ENCODE results near the gene LAMA3.

Gene LAMA3

DNA sequence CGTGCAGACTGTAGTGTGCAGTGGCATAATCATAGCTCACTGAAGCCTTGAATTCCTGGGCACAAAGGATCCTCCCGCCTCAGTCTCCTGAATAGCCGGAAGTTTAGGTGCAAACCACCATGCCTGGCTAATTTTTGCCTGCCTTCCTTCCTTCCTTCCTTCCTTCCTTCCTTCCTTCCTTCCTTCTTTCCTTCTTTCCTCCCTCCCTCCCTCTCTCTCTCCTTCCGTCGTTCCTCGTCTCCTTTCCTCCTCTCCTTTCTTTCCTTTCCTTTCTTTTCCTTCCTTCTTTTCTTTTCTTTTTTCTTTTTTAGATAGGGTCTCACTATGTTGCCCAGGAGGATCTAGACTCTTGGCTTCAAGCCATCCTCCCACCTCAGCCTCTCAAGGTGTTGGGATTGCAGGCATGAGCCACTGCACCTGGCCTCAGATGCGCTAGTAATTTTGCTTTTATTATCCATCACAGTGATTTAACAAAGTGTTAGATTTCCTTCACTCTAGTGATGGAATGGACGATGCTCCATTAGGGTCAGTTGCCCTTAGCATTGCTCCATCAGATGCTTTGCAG lies 20.0 kb upstream of the LAMA3 start:
- no peak for DNase-seq

DNA sequence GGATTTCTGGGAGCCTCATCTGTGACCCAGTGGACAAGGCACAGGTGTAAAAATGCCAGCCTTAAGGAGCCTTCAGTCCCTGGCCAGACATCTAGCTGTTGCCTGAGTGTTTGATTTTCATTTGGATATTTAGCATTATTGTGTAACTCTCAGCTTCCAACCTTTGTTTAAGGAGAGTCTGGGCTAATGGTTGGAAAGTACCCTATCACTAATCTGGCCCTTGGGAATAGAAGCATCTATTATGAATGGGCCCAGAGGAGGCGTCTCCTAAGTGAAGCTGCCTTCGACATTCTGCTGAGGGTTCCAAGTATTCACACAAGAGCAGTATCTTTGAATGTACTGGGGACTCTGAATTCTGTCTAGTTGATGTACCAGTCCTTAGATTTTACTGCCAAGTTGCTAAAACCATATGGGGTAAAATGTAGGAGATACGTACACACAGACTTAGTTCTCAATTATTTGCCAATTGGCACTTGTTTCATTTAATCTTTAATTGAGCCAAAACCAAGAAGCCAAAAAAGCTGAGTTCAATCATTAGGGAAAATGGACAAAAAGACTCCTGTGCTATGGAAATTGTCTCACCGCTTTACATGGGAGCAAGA lies 19.3 kb upstream of the LAMA3 start:
- DNase-seq = no peak

DNA sequence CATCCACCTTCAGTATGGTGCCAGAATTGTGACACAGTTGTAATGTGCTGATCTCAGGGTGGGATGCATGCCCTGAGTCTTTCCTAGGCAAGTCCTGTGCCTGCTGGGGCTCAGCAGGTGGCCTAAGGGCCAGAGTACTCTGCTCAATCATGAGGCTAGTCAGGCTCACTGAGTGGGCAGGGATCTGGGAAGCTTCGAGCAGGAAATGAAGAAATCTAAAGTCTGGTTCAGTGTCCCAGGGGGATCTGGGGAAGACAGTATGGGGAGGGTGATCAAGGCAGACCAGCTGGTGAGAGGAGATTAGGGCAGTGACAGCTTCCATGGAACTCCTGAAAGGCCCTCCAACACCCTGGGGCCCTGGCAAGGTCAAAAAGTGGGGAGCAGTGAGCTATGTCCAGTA lies 17.7 kb upstream of the LAMA3 start:
- no peak for DNase-seq

DNA sequence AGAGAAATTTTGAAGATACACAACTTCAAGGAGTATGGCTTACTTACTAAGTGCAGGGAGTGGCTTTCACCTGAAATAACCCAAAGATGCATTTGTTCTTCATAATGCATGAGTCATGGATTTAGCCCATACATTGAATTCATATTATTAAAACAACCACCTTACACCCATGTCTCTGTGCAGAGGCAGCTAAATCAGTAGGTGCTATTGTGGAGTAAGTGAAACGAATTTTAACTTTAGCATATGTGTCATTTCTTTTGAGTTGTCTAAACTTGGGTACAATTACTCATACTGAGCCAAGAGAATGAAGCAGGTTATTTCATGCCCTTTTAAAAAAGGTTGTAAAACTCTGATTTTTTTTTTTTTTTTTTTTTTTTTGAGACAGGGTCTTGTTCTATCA lies 15.5 kb upstream of the LAMA3 start:
- DNase-seq = no peak

DNA sequence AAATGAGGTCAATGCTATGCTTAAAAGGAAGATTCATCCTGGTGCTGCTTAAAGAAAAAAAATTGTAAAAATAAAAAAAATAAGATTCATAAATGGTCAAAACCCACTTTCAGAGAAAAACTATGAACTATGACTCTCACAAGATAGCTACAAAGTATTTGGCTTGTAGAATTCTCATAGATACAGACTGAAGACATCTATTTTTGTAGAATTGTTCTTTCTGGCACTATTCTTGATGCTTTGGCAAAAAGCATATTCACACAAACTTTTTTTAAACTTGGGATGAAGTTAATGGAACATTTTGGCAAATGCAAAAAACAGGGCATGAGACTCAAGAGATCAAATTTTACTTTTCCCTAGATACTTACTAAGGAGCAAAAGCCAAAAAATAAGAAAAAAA lies 14.0 kb upstream of the LAMA3 start:
- DNase-seq = no peak

DNA sequence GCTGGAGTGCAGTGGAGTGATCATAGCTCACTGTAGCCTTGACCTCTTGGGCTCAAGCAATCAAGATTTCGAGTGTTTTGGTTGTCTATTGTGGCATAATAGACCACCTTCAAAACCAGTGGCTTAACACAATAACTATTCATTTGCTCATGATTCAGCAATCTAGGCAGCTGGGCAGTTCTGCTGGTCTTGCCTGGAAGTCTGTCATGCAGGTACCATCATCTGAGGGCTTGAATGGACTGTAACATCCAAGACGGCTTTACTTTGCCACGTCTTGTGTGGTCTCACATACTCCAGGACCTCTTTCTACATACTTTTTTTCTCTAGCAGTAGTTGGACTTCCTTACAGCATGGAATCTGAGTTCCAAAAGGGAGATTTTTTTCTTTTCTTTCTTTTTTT lies 13.4 kb upstream of the LAMA3 start:
- DNase-seq = no peak

DNA sequence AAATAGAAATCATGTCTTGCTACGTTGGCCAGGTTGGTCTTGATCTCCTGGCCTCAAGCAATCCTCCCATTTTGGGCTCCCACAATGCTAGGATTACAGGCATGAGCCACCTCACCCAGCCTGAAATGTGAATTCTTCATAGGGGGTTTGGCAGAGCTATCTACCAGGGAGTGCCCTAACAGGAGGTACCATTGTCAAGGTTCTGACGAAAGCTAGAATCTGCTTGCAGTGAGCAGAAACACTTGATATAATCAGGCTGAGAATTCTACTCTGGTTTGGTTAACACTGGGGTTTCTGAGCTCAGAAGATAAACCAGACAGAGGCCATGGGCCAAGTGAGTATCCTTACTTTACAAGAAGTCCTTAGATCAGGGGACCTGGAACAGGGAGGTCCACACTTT lies 7.2 kb upstream of the LAMA3 start:
- DNase-seq = no peak

DNA sequence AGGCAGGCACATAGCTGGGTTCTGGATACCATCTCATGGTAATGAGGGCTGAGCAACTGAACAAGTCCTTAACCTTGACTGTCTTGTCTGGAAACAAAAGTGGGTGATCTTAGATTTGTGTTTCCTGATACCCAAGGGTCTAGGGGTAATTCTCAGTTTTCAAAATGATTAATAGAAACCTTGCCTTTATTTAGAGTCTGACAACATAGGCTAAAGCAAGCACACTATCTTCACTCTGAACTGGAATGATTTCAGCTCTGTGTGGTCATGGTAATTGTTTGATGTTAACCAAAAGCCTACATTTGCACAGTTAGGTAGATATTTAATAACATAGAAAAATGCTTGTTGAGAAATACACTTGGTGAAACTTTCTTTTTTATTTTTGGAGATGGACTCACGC lies 6.8 kb upstream of the LAMA3 start:
- no peak for DNase-seq

DNA sequence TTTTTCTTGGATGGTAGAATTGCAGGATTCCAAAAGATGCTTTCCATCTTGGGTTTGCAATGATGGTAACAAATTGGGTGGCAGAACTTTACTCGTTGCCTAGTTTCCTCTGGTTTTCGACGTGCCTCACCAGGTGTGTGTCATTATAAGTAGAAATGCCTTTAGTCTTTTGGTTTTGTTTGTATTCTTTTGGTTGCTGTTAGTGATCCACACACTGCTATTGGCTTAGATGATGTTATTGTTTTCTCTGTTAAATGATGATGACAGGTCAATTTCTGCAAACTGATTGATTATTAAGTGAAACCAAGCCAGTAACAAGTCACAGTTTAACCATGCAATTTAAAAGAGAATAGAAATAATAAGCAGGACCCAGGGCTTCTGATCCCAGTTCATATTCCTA lies 6.1 kb upstream of the LAMA3 start:
- no peak for DNase-seq

DNA sequence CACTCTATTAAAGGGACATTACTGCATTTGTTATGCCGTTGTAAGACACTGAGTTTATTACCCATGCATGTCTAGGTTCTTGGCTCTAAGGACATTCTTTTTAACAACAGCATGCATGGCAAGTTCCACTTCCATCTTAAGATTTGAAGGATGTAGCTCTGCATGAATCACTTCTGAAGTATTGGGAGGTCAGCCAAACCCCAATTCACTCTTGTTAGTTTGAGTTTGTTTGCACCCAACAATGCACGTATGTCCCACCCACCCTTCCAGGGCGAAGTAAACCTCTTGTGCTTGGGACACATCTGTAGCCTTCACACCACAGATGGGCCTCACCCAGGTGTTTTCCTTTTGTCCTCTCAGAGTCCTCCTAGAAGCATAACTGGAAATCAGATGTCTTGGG lies 5.6 kb upstream of the LAMA3 start:
- DNase-seq = no peak

DNA sequence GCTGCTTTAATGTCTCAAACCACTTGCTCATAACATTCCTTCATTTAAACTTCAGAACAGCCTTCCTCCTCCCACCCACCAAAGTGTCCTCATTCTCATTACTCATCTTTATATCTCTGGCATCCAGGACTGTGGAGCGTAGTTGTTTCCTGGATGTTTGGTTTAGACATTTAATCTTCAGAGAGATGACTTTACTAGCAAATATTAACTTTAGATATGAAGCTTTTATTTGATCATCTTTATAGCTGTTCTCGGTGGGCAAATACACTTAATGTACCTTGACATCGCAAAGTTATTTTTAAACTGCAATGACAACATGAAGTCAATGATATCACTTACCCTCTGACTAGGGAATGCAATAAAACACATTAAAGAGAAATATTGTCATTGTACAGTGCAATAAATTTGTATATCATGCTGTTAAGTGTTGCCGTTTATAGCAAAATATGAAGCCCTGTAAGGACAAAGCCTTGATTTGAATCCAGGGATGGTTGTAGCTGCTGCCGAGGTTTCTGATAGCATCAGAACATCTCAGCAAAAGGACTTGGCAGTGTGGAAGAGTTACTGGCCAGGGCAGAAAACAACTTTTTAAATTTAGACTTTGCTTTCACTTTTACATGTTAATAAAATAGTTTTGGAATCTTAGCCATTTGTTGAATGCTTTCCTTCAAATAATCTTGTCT lies 4.6 kb upstream of the LAMA3 start:
- DNase-seq = no peak

DNA sequence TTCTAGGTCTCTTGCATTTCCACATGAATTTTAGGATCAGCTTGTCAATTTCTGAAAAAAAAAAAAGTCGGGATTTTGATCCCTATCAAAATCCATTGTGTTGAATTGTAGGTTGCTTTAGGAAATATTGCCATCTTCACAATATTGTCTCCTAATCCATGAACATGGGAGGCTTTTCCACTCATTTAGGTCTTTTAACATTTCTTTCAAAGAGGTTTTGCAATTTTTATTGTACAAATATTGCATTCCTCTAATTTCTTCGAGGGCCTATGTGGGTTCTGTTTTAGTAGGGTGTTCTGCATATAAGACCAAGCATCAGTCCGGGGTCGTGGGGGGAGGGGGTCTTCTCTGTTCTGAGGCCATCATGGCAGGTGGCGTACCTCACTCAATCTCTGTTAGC lies 725 bp upstream of the LAMA3 start:
- DNase-seq = no peak

DNA sequence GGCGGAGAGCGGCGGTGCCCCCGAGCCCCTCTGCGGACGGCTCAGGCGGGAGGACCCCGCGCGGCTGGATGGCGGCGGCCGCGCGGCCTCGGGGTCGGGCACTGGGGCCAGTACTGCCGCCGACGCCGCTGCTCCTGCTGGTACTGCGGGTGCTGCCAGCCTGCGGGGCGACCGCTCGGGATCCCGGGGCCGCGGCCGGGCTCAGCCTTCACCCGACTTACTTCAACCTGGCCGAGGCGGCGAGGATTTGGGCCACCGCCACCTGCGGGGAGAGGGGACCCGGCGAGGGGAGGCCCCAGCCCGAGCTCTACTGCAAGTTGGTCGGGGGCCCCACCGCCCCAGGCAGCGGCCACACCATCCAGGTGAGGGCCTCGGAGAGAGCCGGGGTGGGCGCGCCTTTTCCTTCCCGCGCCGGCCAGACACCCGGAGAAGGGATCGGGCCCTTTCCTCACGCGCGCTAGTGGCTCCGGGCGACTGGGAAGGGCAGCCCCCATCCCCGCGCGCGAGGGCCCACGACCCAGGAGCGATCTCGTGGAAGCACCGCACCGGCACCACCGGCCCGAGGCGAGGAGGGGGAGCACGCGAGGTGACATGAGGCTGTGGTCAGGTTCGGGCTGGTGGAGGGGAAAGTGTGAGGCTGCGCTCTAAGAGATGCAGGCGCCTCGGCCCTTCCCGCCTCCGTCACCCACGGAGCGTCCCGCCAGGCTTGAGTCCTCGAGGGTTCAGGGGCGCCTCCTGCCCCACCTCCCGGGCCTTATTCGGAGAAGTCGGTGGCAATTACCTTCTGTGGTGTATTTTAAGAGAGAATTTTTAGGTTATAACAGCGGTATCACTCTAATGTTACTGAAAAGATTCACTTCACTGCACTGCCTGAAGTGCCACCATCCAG lies 607 bp downstream of the LAMA3 start:
- no peak for DNase-seq

DNA sequence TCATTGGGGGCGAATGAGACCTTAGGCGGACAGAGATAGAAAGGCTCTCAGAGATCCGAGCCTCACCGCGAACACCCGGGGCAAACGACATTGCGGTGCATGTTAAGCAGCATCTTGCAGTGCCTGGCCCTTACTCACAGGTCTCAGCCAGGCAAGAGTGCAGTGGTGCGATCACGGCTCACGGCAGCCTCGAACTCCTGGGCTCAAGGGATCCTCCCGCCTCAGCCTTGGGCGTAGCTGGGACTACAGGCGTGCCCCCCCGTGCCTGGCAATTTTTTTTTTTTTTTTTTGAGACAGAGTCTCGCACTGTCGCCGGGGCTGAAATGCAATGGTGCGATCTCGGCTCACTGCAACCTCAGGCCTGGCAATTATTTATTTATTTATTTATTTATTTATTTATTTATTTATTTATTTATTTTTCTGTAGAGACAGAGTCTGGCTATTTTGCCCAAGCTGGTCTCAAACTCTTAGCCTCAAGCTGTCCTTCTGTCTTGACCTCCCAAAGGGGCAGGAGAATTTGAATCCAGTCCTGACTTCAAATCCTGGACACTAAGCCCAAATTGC lies 1.3 kb downstream of the LAMA3 start:
- DNase-seq = no peak

DNA sequence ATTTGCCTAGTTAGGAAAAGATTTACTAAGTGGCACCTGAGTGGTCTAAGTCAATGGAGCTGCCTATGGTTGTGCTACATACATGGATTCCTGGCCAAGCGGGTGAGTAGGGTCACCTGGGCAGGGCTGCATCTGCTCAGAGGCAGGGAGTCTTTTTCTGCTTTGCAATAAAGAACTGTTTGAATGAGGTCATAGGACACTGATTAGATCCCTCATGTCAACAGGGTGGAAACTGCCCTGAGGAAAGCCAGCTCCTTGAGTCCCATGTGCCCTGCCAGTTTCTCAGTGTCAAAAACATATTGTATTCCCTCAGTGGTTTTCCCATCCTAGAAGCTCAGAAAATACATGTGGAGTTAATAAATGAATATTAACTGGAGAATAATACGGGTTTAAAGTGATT lies 4.6 kb downstream of the LAMA3 start:
- no peak for DNase-seq

DNA sequence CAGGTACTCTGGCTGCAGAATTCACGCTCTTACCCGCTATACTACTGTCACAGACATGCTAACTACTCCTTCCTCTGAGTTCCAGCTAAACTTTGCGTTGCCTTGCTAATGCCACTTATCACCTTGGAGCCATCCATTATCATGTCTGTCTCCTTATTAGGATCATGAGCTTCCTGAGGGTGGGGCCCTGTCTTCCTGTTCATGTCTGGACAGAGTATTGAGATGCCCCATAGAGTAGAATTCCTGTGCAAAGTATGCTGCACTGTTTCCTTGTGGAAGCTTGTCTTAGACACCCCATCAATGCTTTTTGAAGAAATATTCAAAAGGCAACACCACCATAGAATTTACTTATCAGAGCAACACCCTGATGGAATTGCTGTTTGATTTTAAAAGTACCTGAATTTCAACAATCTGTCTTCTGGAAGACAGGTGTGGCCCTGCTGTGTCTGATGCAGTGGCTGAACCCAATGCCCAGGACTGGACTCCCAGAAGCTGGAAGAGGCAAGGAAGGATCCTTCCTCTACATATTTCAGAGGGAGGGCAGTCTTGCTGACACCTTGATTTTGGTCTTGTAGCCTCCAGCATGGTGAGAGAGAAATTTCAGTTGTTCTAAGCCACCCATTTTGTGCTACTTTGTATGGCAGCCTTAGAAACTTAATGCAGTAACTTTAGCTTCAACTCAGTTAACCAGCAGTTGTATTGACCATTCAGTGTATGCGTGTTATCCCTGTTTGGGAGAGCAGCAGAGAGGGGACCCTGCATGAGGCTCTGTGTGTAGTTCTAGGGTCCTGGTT lies 5.6 kb downstream of the LAMA3 start:
- no peak for DNase-seq

DNA sequence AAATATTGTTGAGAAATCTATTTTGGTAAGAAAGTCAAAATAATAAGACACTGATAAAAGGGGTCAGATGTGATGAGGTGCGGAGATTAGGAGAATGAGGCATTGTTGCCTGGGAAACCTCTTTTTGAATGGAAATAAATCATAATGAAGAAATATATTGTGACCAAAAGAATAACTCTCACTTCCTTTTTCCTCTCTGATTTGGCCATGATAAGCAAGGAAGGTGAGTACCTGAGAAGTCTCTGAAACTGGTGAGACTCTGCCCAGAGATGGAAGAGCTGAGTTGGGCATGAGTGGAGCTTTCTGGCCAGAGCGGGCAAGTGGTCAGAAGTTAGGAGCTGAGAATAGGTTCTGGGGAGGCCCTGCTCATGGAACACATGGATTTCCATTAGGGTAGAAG lies 11.8 kb downstream of the LAMA3 start:
- DNase-seq = no peak

DNA sequence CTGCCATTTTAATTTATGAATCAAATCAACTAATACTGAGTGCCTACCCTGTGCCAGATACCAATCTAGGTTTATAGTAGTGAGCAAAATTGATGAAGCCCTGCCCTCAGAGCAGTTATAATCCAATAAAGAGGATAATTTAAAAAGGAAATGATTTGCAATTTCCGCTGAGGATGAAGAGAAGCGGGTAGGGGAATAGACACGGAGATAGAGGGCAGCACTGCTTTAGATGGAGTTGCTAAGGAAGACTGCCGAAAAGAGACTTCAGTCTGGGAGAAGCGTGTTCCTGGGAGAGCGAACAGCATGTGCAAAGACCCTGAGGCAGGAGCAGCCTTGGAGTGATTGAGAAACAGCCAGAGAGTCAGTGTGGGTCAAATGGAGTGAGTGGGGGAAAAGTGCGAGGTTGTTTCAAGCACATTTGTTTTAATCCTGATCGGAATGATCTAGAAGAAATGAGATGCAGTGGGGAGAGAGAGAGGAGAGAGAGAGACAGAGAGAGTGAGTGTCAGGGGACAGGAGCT lies 12.4 kb downstream of the LAMA3 start:
- DNase-seq = no peak

DNA sequence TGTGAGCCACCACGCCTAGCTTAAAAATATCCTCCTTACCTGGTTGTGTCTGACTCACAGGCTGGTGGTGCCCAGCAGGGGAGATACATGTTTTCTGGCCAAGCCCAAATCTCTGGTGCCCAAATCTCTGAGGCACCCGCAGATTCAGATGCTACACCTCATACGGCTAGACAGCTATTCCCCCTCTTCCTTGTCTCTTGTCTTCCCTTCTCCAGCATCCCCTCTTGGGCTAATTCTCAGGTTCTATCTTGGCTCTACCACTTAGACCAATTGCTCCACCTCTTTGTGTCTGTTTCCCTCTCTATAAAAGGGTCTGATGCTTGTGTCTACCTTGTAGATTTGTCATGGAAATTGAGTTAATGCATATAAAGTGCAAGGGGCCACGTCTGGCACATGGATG lies 13.4 kb downstream of the LAMA3 start:
- no peak for DNase-seq

DNA sequence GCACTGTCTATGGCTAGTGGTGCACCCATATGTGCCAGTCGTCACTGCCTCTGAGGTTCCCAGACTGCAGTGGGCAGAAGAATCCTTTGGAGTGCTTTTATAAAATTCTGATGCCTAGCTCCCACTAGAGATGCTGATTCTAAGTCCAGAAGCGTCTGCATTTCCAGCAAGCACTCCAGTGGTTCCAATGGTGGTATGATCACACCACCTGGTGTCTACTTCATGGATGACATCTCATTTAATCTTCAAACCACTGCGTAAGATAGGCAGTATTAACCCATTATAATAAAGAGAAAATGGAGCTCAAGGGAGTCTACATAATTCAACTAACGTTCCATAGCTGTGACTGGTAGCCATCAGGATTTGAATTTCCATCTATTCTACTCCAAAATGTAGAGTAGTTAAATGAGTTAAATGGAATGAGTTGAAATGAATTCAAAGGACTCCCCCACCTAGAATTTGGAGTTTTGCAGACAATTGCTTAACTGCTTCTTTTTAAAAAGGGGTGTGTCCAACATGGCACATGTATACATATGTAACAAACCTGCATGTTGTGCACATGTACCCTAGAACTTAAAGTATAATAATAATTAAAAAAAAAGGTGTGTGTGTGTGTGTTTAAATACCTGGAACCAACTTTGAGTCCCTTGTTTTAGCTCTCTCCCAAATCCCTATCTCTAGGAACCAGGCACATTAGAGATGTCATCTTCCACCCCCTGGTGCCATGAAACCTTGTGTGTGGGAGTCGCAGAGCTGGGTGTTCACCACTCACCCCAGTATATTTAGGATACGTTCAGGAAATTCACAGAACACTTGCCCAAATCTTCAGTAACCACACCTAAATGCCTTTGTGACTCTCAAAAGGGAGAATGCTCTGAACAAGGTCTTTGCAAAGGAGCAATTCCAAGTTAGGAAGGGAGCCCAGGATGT lies 14.1 kb downstream of the LAMA3 start:
- DNase-seq = no peak

DNA sequence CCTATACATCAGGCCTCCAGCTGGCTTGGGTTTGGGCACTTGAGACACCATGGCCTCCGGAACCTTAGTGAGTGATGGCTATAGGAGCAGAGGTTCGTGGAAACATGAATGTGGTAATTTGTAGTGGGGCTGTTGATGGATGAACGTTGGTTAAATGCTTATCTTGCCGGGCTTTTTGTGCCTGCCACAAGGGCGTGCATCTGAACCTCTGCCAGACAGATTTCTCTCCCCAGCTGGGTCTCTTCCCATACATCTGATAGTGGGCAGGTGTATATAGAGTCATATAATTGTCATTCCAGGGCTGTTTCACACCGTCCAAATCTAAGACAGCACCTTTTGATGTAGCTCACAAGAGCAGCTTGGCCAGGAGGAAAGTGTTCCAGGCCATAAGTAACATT lies 14.7 kb downstream of the LAMA3 start:
- DNase-seq = no peak

Data from GOT3 (cell line).